ENCODE measurements around the gene NOXO1. TPM values are rescaled to one million over a fixed set of nuclear protein-coding genes. Genes with fewer than 3 reads are reported as not detected.

NOXO1 gene
- total RNA-seq, 1 donor, result 0.43 TPM

DNA sequence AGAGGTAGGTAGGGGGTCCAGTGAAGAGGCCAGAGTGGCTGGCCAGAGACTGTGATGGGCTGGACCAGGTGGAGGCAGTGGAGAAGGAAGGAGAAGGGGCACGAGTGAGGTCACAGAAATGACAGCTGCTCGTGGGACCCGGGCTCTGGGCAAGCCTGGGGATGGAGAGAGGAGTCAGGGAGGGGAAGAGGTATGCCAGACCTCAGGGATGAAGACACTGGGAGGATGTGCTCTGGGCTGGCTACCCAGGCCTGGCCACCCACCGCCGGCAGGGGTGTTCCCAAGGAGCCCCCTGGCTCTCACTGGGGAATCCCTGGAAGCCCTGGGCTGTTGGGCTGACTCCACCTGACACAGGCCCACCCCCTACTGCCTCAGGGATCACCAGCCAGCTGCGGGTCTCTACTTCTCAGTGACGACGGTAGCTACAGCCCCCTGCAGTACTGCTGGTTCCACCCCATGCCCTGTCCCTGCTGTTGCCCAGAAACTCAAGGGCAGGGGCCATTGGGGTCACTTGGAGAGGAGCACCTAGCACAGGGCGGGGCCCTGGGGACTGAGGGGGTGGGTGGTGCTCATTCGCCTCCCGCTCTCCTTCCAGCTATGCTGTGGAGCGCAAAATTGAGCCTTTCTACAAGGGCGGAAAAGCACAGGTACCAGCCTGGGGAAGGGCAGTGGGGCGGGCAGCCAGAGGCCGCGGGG is 7.7 kb downstream of the NOXO1 start:
- H3K4me3 ChIP-seq (ENCODE audit: low read depth, low read length), result no peak overlapping the region
- no peak for DNase-seq (ENCODE audit: low read depth)

DNA sequence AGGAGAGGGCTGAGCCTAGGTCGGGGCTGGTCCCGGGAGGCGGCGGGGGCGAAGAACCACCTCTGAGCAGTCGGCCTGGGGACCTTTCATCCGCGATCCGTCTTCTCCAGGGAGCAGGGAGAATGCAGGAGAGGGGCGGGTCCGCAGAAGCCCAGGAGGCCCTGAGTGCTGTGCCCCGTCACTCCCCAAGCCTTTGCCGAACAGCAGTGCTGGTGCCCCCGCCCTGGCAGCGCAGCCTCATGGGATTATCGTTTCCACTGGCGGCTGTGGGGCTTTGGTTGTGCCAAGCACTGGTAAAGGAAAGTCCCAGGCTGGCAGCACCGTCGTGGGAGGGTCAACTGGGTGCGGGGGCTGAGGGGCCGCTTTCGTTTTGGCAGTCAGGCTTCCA is 8.8 kb downstream of the NOXO1 start:
- H3K4me3 ChIP-seq (ENCODE audit: low read depth, low read length), result peak overlapping the region; percentile 90
- no peak for DNase-seq (ENCODE audit: low read depth)
- TF ChIP-seq, protein P1, sequence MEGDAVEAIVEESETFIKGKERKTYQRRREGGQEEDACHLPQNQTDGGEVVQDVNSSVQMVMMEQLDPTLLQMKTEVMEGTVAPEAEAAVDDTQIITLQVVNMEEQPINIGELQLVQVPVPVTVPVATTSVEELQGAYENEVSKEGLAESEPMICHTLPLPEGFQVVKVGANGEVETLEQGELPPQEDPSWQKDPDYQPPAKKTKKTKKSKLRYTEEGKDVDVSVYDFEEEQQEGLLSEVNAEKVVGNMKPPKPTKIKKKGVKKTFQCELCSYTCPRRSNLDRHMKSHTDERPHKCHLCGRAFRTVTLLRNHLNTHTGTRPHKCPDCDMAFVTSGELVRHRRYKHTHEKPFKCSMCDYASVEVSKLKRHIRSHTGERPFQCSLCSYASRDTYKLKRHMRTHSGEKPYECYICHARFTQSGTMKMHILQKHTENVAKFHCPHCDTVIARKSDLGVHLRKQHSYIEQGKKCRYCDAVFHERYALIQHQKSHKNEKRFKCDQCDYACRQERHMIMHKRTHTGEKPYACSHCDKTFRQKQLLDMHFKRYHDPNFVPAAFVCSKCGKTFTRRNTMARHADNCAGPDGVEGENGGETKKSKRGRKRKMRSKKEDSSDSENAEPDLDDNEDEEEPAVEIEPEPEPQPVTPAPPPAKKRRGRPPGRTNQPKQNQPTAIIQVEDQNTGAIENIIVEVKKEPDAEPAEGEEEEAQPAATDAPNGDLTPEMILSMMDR (IDR thresholded peaks at IDR 0.05; ENCODE audit: insufficient read depth, low read depth, low read length), result no peak

More for the DNA sequence above, 7.7 kb downstream of the NOXO1 start:
- TF ChIP-seq, protein P1 (IDR thresholded peaks at IDR 0.05; ENCODE audit: insufficient read depth, low read depth, low read length), result no peak

DNA sequence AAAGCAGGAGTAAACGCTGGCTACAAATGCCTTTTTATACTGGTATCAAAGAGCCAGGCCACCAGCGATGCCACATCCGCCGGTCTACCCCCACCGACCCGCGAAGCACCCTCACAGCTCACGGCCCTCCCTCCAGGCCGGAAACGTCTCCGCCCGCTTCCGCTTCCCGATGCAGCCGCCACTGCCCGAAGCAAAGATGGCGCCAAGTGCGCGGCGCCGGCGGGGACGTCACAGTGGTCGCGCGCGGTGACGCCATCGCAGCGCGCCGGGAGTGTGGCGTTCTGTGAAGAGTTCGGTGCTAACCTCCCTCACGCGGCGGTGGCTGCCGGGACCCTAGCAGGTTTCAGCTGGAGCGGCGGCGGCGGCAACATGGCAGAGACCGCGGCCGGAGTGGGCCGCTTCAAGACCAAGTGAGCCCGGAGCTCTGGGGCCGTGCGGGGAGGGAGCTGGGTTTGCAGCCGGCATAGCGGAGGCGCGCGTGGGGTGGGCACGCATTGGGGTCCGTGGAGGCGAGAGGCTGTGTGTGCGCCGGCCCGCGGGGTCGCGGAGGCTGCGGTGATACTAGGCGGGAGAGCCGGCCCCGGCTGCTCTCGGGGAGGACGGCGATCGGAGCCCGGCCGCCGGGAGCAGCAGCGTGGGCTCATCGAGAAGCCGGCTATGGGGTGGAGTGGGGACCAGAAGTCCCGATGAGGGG is 9.3 kb downstream of the NOXO1 start, which contains the start of gene TBL3:
TSS of gene TBL3 (plus strand) at position 258 of the 694 bp plus-strand sequence. CDS start at position 370, 112 bp downstream.
- H3K4me3 ChIP-seq (ENCODE audit: low read depth, low read length), result peak within 1 kb of the TSS; percentile 90
- peak; percentile 95 for DNase-seq (ENCODE audit: low read depth)
- TF ChIP-seq, protein P1 (IDR thresholded peaks at IDR 0.05; ENCODE audit: insufficient read depth, low read depth, low read length), result no peak

DNA sequence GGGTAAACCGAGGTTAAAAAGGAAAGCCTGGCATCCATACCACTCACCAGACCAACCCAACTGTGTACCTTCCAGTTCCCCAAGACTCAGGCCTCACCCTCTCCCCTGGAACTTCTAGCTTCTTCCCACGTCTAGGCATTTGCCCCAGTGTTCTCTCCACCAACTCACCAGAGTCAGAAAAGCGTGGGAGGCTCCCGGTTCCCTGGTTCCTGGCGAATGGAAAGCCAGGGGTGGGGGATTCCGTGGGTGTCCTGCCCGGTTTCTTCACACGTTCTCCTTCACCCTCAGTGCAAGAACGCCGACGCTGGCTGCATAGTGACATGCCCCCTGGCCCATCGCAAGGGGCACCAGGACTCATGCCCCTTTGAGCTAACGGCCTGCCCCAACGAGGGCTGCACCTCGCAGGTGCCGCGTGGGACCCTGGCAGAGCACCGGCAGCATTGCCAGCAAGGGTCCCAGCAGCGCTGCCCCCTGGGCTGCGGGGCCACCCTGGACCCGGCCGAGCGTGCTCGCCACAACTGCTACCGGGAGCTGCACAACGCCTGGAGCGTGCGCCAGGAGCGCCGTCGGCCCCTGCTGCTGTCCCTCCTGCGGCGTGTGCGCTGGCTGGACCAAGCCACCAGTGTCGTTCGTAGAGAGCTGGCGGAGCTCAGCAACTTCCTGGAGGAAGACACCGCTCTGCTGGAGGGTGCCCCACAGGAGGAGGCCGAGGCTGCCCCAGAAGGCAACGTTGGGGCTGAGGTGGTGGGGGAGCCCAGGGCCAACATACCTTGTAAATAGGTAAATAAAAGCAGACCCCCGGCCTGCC is 12.9 kb downstream of the NOXO1 start:
- TF ChIP-seq, protein P1 (IDR thresholded peaks at IDR 0.05; ENCODE audit: insufficient read depth, low read depth, low read length), result no peak
- no peak for DNase-seq (ENCODE audit: low read depth)
- no peak overlapping the region for H3K4me3 ChIP-seq (ENCODE audit: low read depth, low read length)

DNA sequence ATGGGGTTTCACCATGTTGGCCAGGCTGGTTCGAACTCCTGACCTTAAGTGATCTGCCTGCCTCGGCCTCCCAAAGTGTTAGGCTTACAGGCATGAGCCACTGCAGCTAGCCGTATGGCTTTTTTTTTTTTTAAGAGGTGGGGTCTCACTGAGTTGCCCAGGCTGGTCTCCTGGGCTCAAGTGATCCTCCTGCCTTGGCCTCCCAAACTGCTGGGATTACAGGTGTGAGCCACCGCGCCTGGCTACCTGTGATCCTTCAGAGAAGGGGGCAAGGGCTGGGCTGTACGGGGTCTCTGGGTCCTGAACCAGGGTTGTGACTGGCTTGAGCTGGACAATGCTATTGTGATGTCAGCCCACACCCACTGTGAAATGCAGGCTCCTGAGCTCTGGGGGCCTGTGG is 14.8 kb downstream of the NOXO1 start, which contains the start of gene RNF151:
TSS of gene RNF151 (plus strand) at position 397 of the 400 bp plus-strand sequence. CDS start 26 bp downstream, outside the sequence.
- DNase-seq (ENCODE audit: low read depth), result no peak
- TF ChIP-seq, protein P1 (IDR thresholded peaks at IDR 0.05; ENCODE audit: insufficient read depth, low read depth, low read length), result no peak
- H3K4me3 ChIP-seq (ENCODE audit: low read depth, low read length), result peak within 1 kb of the TSS; percentile 90

DNA sequence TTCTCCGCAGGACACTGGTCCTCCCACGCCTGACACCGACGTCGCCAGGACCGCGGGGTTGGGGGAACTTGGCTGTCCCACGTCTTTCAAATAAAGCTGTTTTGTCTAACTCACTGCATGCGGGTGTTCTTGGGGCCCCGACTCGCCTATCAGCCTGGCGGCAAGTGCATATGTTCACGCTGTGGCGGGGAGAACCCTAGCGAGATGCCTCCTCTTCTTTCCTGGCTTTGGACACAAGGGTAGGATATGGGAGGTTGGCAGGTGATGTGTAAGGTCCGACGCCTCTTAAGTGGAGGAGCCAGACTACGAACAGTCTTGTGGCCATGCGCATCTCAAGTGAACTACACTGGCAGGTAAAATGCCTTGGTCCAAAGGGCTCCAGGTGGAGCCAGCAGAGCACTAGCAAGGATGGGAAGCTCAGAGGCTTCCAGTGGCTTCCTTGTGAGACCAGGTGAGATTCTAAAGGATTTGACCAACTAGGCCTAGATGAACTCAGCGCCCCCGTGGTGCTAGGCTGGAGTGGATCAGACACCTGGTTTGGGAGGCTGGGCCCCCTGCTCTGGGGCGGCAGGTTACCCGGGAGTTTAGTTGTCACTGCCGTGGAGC is 15.8 kb downstream of the NOXO1 start:
- TF ChIP-seq, protein P1 (IDR thresholded peaks at IDR 0.05; ENCODE audit: insufficient read depth, low read depth, low read length), result no peak
- DNase-seq (ENCODE audit: low read depth), result no peak
- H3K4me3 ChIP-seq (ENCODE audit: low read depth, low read length), result peak overlapping the region; percentile 90

Data from fibroblast of villous mesenchyme (primary cell).